Activated CD8-positive, alpha-beta T cell treated with anti-CD3 and anti-CD28 coated beads for 36 hours (primary cell): Measurements from ENCODE around the gene IL6ST. TPM values are rescaled to one million over a fixed set of nuclear protein-coding genes. Genes with fewer than 3 reads are reported as not detected.

Source experiments
- ATAC-seq: fragments of 200-7000 bp; cut with Tn5 transposase; one replicate; pipeline ENCODE4 v1.10.0; 2021; ENCODE audit warnings: mild to moderate bottlenecking, moderate library complexity
- CTCF ChIA-PET: fragments of 350-600 bp; sonication (Branson Sonifier 250); formaldehyde crosslinking; loops from one replicate; lab custom pipeline; 2021; ENCODE audit warnings: antibody characterized with exemption; lab: Charles Lee
- POLR2A ChIA-PET: fragments of 350-600 bp; sonication (Branson Sonifier 250); formaldehyde crosslinking; loops from one replicate; lab custom pipeline; 2021; ENCODE audit warnings: antibody characterized with exemption; lab: Charles Lee
- DNase-seq: peaks from one replicate; pipeline ENCODE4 v3.0.0-alpha.2; 2020
- H3K27ac Mint-ChIP-seq: one replicate; pipeline ENCODE4 v1.8.0; 2021; ENCODE audit warnings: mild to moderate bottlenecking, mixed read lengths
- H3K27me3 Mint-ChIP-seq: one replicate; pipeline ENCODE4 v1.8.0; 2021; ENCODE audit warnings: mixed read lengths
- H3K36me3 Mint-ChIP-seq: one replicate; pipeline ENCODE4 v1.8.0; 2021; ENCODE audit warnings: low read depth, mixed read lengths
- H3K4me1 Mint-ChIP-seq: one replicate; pipeline ENCODE4 v1.8.0; 2021; ENCODE audit warnings: low read depth, mixed read lengths
- H3K4me3 Mint-ChIP-seq: one replicate; pipeline ENCODE4 v1.8.0; 2021; ENCODE audit warnings: mild to moderate bottlenecking, moderate library complexity, mixed read lengths
- H3K9me3 Mint-ChIP-seq: one replicate; pipeline ENCODE4 v1.8.0; 2021; ENCODE audit warnings: mixed read lengths
- CTCF ChIP-seq: fragments of 200-600 bp; IDR thresholded peaks from one replicate; pipeline ENCODE4 v1.8.0; 2022; ENCODE audit warnings: antibody characterized with exemption, mild to moderate bottlenecking
- intact Hi-C: fragments of 100-400 bp; cut with micrococcal nuclease; formaldehyde crosslinking; loops from one replicate; pipeline ENCODE4 v1.10.0; 2022
- total RNA-seq, 2 experiments: library from RNA; stranded (reverse); gene quantifications; one replicate each; pipeline ENCODE4 v1.2.3, GENCODE V29; 2021

Gene IL6ST
- total RNA-seq, 2 experiments from 2014 or later, result 31.4 to 35.3 TPM

GRCh38 chr5:55923865-55924500, 70.8 kb downstream of the IL6ST start:
- Mint-ChIP-seq H3K36me3 (no peaks in the 10 kb centered on the region), H3K27me3 (no peaks in the 10 kb centered on the region), H3K4me1 (peaks cover 9% of the 10 kb centered on the region), H3K4me3 (peak overlapping the region; percentile 75), H3K9me3 (no peaks in the 10 kb centered on the region), H3K27ac (no peak overlapping the region)
- ChIA-PET CTCF (interaction anchor here (1.0 to 4.1 kb wide), 4 partner anchors 8 to 24 kb away, joined by 3 to 32 read pairs (median 4); no protein-coding TSS in a partner anchor), POLR2A (interaction anchor here (0.5 to 1.2 kb wide), 2 partner anchors 34 to 184 kb away, joined by 3 read pairs; no protein-coding TSS in a partner anchor)
- DNase-seq, result no peak
- no peak for ATAC-seq
- intact Hi-C loops, result no loop called here
- no peak for TF ChIP-seq CTCF

DNA sequence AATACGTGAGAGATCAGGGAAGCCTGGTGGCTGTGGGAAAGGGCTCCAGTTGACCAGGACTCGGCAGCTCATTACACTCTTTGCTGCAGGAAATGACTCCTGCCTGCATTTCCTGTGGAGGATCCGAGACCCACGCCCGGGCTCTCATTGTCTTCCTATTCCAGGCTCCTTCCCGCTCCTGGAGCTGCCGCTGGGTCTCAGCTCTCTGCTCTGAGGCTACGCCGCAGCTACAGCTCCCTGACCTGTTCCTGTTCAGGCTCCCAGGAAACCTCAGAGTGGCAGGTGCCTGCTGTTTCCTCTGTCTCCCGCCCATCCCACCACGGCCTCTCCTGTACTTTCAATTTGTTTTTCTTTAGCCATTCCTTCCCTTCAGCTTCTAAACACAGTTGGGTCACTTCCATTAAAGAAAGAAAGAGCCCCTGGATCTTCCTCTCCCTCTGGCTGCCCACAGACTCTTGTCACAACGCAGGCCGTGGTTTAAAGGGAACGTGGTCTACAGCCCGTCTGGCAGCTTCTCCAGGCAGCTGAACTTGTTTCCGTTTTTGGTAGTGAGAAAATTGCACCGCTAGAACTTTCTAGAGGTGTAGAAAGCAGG, 71.5 kb downstream of the IL6ST start:
- DNase-seq, result peak; percentile 39
- peak; percentile 45 for ATAC-seq
- Mint-ChIP-seq H3K4me3 (peak overlapping the region; percentile 75), H3K9me3 (no peaks in the 10 kb centered on the region), H3K4me1 (peaks cover 9% of the 10 kb centered on the region), H3K27me3 (no peaks in the 10 kb centered on the region), H3K36me3 (no peaks in the 10 kb centered on the region), H3K27ac (peak overlapping the region; percentile 72)
- POLR2A ChIA-PET, result interaction anchor here (0.6 to 1.6 kb wide), 2 partner anchors 9 to 672 kb away, joined by 3 to 4 read pairs; no protein-coding TSS in a partner anchor
- CTCF ChIA-PET, result interaction anchor here (1.0 to 4.1 kb wide), 3 partner anchors 9 to 24 kb away, joined by 3 to 32 read pairs (median 4); no protein-coding TSS in a partner anchor
- intact Hi-C loops, result no loop called here
- TF ChIP-seq CTCF, result no peak

GRCh38 chr5:55921617-55922016, 73.1 kb downstream of the IL6ST start:
- POLR2A ChIA-PET, result no interaction called here
- Mint-ChIP-seq H3K27me3 (no peaks in the 10 kb centered on the region), H3K4me3 (no peak overlapping the region), H3K4me1 (peaks cover 13% of the 10 kb centered on the region), H3K27ac (no peak overlapping the region), H3K9me3 (no peaks in the 10 kb centered on the region), H3K36me3 (no peaks in the 10 kb centered on the region)
- no peak for ATAC-seq
- no peak for DNase-seq
- intact Hi-C loops, result no loop called here
- TF ChIP-seq CTCF, result no peak
- CTCF ChIA-PET, result interaction anchor here (4.1 kb wide), 1 partner anchor 15 kb away, joined by 32 read pairs; no protein-coding TSS in a partner anchor

DNA sequence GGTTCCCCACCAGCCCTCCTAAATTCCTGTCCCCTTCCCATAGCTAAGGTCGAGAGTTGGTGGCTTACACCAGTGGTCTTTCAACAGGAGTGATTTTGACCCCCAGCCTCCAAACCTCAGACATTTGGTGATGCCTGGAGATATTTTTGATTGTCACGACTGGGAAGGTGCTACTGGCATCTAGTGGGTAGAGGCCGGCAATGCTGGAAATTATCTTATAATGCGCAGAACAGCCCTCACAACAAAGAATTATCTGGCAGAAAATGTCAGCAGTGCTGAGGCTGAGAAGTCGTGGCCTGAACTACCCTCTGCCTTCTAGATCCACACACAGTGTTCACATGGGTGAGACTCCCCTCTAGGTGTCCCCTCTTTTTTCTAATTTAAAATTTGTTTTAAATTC, 74.0 kb downstream of the IL6ST start:
- POLR2A ChIA-PET, result no interaction called here
- intact Hi-C loops, result no loop called here
- Mint-ChIP-seq H3K9me3 (no peaks in the 10 kb centered on the region), H3K4me3 (no peak overlapping the region), H3K27ac (no peak overlapping the region), H3K27me3 (no peaks in the 10 kb centered on the region), H3K4me1 (peaks cover 13% of the 10 kb centered on the region), H3K36me3 (no peaks in the 10 kb centered on the region)
- ATAC-seq, result no peak
- TF ChIP-seq CTCF, result no peak
- CTCF ChIA-PET, result interaction anchor here (1.2 kb wide), 1 partner anchor 229 kb away, joined by 4 read pairs; no protein-coding TSS in a partner anchor
- peak; percentile 20 for DNase-seq

DNA sequence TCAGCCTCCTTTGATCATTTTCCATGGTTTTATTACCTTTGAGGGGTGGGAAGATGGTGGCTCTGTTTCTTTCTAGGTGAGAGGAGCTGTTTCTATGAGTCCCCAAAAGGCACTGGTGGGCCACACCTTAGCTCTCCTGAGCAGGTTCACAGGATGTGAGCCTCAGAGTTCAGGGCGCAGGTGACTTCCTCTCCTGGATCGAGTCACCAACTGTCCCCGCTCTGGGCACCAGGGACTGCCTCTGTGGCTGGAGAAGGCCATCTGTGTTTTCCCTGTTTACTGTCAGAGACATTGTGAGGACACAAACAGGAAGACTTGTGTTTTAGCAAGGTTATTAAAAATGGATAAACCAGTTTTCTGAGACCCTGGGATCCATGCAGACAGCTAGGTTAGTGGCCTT, 75.1 kb downstream of the IL6ST start:
- ChIA-PET POLR2A (no interaction called here), CTCF (interaction anchor here (1.2 kb wide), 1 partner anchor 228 kb away, joined by 4 read pairs; no protein-coding TSS in a partner anchor)
- Mint-ChIP-seq H3K36me3 (no peaks in the 10 kb centered on the region), H3K4me3 (no peak overlapping the region), H3K4me1 (peaks cover 13% of the 10 kb centered on the region), H3K27ac (no peak overlapping the region), H3K27me3 (no peaks in the 10 kb centered on the region), H3K9me3 (no peaks in the 10 kb centered on the region)
- TF ChIP-seq CTCF, result no peak
- ATAC-seq (no peak), DNase-seq (no peak)
- intact Hi-C loops, result no loop called here
